Hindlimb muscle (tissue), 1 donor: ENCODE measurements around the gene DOCK2. TPM values are rescaled to one million over a fixed set of nuclear protein-coding genes. Genes with fewer than 3 reads are reported as not detected.
"Not testable (repeated sequence)": the region's sequence is repeated elsewhere in the genome, so short reads cannot be mapped to it uniquely, and the experiment has no call there.

Experiments used
- DNase-seq: peaks from one replicate; pipeline ENCODE4 v3.0.0-alpha.2; 2013
- polyA plus RNA-seq: library from polyadenylated mRNA; unstranded; fragments of 120-200 nt; gene quantifications from one replicate; pipeline ENCODE4 v1.2.1, GENCODE V29; 2013; ENCODE audit not compliant: insufficient read length

DOCK2 gene
- polyA plus RNA-seq, 1 donor: 5.0 TPM

- DNase-seq: no peak
Measured at GRCh38 chr5:169831331-169831730, 194.3 kb downstream of the DOCK2 start.

DNA sequence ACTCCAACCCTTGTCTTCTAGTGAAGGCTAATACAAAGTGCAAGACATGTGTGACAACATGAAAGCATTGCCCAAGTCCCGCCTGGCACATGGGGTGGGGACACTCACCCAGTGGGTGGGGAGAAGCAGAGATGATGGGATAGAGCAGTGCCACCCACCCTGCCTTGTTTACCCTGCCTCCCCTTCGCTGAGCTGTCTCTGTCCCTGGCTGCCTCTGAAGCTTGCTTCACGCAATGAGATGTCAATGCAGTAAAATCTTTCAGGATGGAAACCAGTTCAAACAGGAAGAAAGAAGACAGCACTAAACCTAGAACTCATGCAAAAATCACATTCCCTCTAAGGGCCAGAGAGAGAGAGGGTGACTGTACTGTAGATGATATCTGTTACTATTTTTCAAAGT lies 195.2 kb downstream of the DOCK2 start:
- DNase-seq: no peak

DNA sequence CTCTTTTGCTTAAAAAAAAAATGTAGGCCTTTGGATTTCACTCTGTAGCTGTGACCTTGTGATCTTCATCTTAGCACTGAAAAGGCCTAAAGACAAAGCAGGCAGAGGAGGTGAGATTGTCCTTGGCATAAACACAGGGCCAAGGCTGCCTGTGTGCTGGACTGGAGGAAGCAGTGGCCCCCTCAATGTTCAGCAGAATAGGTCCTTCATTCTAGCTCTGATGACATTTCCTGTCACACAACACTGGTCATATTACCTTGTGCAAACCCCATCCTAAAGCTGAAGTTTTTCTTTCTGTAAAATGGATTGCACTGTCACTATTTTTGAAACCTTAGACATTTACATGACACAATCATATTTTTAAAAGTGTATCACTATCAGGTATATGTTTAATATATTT lies 195.8 kb downstream of the DOCK2 start:
- no peak for DNase-seq

DNA sequence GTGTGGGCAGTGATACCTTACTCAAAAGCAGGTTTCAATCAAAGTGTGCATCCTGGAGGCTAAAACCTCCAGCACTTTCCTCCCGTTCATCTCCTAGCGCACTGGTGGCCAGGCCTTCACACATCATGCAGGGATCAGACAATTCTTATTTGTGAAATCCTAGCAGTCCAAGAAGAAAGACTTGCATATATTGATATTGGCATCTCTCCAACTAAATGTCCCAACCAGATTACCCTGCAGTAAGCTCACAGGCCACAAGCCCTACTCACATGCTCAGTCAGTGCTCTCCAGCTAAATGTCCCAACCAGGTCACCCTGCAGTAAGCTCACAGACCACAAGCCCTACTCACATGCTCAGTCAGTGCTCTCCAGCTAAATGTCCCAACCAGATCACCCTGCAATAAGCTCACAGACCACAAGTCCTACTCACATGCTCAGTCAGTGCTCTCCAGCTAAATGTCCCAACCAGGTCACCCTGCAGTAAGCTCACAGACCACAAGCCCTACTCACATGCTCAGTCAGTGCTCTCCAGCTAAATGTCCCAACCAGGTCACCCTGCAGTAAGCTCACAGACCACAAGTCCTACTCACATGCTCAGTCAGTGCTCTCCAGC lies 196.7 kb downstream of the DOCK2 start:
- DNase-seq: not testable (repeated sequence)

- not testable (repeated sequence) for DNase-seq
Measured at GRCh38 chr5:169834540-169834939, 197.5 kb downstream of the DOCK2 start.

DNA sequence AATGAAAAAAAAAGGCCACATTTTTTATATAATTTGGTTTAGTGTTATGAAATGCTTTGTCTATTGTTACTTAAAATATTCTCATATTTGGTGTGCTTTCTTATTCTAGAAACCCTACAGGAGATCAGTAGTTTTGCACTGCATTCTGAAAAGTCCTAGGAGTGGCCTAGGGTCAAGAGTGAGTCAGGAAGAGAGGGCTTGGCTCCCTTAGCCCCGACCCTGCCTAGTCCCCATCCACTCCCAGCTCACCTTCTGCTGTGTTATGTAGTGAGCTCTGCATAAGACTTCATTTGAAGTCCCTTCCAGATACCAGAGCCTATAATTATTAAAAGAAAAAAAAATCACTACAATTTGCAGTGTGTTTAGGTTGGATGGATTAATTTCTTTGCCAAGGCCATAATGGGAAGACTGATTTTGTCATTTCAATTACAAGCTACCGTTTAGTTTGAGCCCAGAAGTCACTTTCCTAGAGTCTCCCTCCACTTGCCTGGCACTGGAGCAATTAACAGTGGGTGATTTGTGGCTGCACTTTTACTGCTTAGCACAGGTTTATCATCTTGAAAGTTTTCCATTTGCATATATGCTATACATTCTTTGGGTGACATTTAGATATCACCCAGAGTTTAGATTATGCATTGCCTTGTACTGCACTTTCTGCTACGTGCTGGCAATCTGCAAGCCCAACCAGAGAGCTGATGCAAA lies 199.9 kb downstream of the DOCK2 start:
- no peak for DNase-seq

GRCh38 chr5:169837686-169838085 lies 200.6 kb downstream of the DOCK2 start:
- no peak for DNase-seq

- no peak for DNase-seq
Measured at GRCh38 chr5:169838688-169839087, 201.6 kb downstream of the DOCK2 start.

GRCh38 chr5:169840405-169840804 lies 203.3 kb downstream of the DOCK2 start:
- no peak for DNase-seq

DNA sequence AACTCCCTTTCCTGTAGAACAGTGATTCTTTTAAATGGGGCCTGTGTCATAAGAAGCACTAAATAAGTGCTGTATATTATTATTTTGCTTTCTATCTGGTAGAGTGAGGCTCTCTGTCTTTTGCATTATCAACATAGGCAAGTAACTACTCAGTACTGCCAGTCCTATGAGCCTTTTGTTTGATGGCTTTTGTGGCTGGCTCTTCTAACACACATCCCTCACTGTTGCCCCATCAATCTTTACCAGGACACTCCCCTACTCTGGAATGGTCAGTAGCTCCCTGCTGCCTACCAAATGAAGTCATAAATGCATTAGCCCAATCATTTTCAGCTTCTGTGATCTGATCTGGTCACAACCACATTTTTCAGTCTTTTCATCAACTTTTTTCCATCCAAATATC lies 205.6 kb downstream of the DOCK2 start:
- DNase-seq: no peak

DNA sequence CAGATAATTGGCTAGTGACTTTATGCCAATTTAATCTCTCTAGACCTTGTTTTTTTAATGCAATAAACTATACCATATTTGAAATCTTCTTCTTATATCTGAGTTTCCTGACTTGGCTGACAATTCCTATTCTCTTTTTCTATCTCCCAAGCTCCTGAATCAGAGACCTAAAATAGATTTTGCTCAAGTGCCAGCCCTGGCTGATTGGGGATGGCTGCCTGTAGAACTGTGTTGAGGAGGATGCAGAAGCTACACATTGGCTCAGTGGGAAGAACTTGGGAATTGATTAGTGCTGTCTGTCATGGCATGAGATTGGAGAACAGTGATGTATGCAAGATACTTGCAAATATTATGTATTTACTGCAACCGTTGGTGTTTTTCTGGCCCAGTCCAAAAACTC lies 210.4 kb downstream of the DOCK2 start:
- no peak for DNase-seq

- no peak for DNase-seq
Measured at GRCh38 chr5:169848271-169848670, 211.2 kb downstream of the DOCK2 start.

GRCh38 chr5:169848792-169849191 lies 211.7 kb downstream of the DOCK2 start:
- no peak for DNase-seq

GRCh38 chr5:169850409-169850808 lies 213.3 kb downstream of the DOCK2 start:
- DNase-seq: no peak

DNA sequence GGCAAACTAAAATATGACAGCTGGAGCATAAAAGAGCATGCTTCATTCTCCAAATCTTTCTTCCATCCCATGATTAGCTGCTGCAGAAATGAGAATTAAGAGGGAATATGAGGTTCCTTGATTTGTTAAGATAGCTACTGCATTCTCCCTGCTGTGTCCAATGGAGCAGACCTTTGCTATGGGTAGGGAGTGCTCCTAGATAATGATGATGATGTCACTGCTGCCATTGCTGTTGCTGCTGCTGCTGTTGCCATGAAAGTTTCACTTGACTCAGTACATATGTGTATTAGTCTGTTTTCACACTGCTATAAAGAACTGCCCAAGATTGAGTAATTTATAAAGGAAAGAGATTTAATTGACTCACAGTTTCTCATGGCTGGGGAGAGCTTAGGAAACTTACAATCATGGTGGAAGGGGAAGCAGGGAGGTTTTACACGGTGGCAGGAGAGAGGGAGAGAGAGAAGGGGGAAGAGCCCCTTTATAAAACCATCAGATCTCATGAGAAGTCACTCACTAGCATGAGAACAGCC lies 214.3 kb downstream of the DOCK2 start:
- no peak for DNase-seq

- no peak for DNase-seq
Measured at GRCh38 chr5:169856571-169856970, 219.5 kb downstream of the DOCK2 start.

- no peak for DNase-seq
Measured at GRCh38 chr5:169860585-169860984, 223.5 kb downstream of the DOCK2 start.

GRCh38 chr5:169861433-169861832 lies 224.4 kb downstream of the DOCK2 start:
- DNase-seq: no peak

DNA sequence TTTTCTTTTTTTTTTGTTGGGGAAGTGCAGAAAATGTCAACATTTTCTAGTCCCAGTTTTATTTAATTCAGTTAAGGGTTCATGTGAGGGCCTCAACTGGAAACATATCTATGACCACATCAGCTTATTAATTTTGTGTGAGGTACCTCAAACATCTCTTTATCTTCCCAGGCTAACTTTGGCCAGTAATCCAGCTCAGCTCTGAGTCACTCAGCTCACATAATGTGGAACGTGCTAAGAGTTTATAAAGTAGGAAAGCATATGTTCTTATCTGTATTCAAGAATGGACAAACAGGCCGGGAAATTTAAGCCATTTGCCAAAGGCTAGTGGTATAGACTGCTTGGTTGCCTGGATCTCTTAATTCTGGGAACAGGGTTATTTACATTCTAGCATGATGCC lies 224.9 kb downstream of the DOCK2 start:
- no peak for DNase-seq

DNA sequence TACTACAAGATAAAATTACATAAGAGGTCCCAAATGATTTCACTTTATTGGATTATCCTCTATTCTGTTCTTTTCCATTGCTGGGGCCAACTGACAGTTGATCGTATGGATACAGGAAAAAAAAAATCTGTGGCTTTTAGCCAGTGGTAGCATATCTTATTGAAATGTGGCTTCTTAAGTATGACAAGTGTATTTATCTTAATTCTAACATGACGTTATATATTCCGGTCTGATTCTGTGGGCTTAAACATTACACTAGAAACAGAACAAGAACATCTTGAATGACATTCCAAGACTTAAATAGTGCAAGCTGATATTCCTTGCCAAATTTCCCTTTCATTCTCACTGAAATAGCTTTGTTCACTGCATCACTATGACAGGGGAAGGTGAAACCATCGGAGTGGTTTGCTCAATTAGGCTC lies 225.3 kb downstream of the DOCK2 start:
- DNase-seq: no peak

DNA sequence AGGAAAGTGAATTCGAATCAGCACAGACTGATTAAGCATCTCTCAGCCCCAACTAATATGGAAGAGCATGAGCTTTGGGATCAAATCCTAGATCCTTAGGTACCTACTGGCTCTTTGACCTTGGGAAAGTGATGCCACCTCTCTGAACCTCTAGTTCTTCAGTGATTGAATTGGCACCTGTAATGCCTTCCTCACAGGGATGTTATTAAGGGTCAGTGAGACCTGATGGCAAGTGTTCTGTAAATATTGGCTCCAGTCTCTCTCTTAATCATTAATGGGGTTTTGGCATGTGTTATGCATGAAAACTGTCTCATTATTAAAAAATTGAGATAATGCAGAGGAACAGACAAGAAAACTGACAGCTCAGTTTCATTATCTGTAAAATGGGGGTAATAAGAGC lies 227.4 kb downstream of the DOCK2 start:
- no peak for DNase-seq

GRCh38 chr5:169867347-169867746 lies 230.3 kb downstream of the DOCK2 start:
- DNase-seq: no peak

GRCh38 chr5:169869066-169869465 lies 232.0 kb downstream of the DOCK2 start:
- DNase-seq: no peak

GRCh38 chr5:169870211-169870610 lies 233.1 kb downstream of the DOCK2 start:
- DNase-seq: no peak
